ENCODE results near the gene CEACAM1. TPM values are rescaled to one million over a fixed set of nuclear protein-coding genes. Genes with fewer than 3 reads are reported as not detected.

Gene CEACAM1
- total RNA-seq, 3 donors from 2014 or later = 0.64 to 33.4 (median 12.3) TPM

DNA sequence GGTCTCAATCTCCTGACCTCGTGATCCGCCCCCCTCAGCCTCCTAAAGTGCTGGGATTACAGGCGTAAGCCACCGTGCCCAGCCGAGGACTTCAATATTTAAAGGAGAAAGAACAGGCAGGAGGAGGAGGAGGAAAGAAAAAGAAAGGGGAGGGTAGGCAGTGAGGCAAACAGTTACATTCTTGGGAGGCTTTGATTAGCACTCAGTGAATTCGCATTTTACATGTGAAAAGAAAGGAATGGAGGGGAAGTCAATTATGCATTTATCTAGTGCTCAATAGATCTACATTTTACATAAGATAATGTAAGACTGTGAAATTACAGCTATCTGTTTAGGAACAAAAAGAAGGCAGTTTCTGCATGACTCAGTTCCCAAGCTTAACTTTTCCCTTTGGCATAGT, 54.6 kb downstream of the CEACAM1 start:
- Histone ChIP-seq H3K4me1 (no peaks in the 10 kb centered on the region), H3K36me3 (no peaks in the 10 kb centered on the region), H3K27me3 (no peaks in the 10 kb centered on the region), H3K9me3 (no peaks in the 10 kb centered on the region), H3K4me3 (no peak overlapping the region), H3K27ac (no peak overlapping the region)
- TF ChIP-seq POLR2AphosphoS5 (IDR thresholded peaks at IDR 0.05) = no peak
- TF ChIP-seq POLR2A (IDR thresholded peaks at IDR 0.05) = no peak
- TF ChIP-seq, protein P1, sequence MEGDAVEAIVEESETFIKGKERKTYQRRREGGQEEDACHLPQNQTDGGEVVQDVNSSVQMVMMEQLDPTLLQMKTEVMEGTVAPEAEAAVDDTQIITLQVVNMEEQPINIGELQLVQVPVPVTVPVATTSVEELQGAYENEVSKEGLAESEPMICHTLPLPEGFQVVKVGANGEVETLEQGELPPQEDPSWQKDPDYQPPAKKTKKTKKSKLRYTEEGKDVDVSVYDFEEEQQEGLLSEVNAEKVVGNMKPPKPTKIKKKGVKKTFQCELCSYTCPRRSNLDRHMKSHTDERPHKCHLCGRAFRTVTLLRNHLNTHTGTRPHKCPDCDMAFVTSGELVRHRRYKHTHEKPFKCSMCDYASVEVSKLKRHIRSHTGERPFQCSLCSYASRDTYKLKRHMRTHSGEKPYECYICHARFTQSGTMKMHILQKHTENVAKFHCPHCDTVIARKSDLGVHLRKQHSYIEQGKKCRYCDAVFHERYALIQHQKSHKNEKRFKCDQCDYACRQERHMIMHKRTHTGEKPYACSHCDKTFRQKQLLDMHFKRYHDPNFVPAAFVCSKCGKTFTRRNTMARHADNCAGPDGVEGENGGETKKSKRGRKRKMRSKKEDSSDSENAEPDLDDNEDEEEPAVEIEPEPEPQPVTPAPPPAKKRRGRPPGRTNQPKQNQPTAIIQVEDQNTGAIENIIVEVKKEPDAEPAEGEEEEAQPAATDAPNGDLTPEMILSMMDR (IDR thresholded peaks at IDR 0.05) = no peak
- no peak for DNase-seq (ENCODE audit: low spot score in 2 of 2)
- intact Hi-C loops (cut with DNase I; ENCODE audit: low total_unique reads) = no loop called here

DNA sequence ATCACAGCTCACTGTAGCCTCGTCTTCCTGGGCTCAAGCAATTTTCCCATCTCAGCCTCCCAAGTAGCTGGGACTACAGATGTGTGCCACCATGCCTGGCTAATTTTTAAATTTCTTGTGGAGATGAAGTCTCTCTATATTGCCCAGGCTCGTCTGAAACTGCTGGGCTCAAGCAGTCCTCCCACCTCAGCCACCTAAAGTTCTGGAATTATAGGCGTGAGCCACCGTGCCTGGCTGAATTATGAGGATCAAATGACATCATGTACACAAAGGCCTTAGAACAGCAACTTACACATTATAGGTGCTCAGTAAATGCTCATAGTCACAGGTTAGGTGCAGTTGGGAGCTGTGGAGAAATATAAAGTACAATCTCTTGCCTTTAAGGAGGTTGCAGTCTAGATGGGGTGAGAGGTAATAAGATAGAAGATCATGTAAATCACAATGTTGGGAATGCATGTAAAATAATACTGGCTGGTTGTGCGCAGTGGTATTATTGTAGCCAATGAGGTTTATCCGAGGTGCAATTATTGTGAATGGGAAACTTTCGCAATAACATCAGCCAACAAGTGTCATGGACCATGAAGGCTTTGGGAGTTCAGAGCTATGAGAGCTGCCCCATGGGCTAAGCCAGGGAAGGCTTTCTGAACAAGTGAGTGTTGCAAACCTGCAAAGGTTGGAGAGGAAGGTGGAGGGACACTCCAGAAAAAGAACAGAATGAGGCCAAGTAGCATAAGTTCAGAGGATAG, 55.7 kb downstream of the CEACAM1 start:
- TF ChIP-seq POLR2AphosphoS5 (IDR thresholded peaks at IDR 0.05) (no peak), POLR2A (IDR thresholded peaks at IDR 0.05) (no peak)
- TF ChIP-seq, protein P1 (IDR thresholded peaks at IDR 0.05) = no peak
- peak overlapping the region; percentile 74 to 86 for H3K27ac ChIP-seq
- H3K4me3 ChIP-seq = no peak overlapping the region
- no peaks in the 10 kb centered on the region for H3K27me3 ChIP-seq
- no peaks in the 10 kb centered on the region for H3K4me1 ChIP-seq
- intact Hi-C loops (cut with DNase I; ENCODE audit: low total_unique reads) = no loop called here
- no peaks in the 10 kb centered on the region for H3K9me3 ChIP-seq
- no peak for DNase-seq (ENCODE audit: low spot score in 2 of 2)
- H3K36me3 ChIP-seq = no peaks in the 10 kb centered on the region

DNA sequence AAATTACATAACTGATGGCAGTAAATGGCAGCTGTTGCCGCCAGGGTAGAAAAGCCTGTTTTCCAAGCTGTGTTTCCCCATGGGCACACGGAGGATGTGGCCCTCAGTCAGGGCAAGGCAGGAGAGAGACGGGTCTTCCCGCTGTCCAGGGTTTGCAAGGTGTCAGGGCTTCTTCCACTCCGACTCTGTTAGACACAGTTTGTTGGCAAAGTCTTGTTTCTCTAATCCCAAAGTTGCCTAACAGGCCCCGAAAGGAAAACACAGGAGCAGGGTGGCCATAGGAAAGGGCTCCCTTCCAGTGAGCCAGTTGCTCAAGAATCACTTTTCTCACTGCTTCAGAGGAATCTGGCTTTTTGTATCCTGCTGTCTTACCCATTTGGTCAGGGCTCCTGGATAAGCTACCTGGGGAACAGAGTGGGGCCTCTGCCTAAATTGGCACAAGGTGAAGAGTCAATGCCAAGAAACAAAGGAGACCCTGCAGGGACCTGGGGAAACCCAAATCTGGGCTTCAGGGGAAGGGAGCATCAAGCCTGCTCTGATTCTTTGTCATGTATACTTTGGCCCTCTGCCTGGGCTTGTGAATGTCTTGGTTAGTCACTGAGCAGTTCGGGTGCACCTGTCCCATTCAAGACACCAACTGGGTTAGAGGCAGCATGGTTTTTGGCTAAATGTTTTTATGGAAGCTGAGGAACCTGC, 56.6 kb downstream of the CEACAM1 start:
- peak; percentile 66 to 68 for DNase-seq (ENCODE audit: low spot score in 2 of 2)
- intact Hi-C loops (cut with DNase I; ENCODE audit: low total_unique reads) = no loop called here
- Histone ChIP-seq H3K4me1 (no peaks in the 10 kb centered on the region), H3K36me3 (no peaks in the 10 kb centered on the region), H3K27ac (peak overlapping the region; percentile 74 to 86), H3K9me3 (no peaks in the 10 kb centered on the region), H3K27me3 (no peaks in the 10 kb centered on the region), H3K4me3 (no peak overlapping the region)
- TF ChIP-seq POLR2AphosphoS5 (IDR thresholded peaks at IDR 0.05) = peak in 2 of 3 donors; percentile 20 to 26
- TF ChIP-seq, protein P1 (IDR thresholded peaks at IDR 0.05) = peak in 1 of 3 donors; percentile 7
- TF ChIP-seq POLR2A (IDR thresholded peaks at IDR 0.05) = no peak

DNA sequence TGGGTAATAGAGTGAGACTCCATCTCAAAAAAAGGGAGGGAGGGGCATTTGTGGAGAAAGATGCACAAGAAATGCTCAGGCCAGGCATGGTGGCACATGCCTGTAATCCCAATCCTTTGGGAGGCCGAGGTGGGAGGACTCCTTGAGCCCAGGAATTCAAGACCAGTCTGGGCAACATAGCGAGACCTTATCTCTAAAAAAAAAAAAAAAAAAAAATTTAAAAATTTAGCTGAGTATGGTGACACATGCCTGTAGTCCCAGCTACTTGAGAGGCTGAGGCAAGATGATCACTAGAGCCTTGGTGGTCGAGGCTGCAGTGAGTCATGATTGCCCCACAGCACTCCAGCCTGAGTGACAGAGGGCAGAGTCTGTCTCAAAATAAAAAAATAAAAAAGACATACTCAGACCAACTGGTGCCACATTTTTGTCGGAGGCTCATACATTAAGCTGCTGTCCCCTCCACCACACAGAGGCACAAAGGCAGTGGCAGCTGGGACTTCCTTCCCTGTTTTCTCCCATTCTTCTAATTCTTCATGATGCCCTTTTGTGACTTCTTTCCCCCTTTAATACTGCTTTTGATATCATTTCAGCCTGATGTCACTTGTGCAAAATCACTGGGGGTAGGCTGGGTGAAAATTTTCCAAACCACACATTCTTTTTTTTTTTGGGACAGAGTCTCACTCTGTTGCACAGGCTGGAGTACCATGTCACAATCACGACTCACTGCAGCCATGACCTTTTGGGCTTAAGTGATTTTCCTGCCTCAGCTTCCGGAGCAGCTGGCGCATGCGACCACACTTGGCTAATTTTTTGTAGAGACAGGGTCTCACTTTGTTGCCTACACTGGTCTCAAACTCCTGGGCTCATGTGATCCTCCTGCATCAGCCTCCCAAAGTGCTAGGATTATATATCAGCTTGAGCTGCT, 58.7 kb downstream of the CEACAM1 start:
- DNase-seq (ENCODE audit: low spot score in 2 of 2) = no peak
- TF ChIP-seq POLR2A (IDR thresholded peaks at IDR 0.05) (no peak), POLR2AphosphoS5 (IDR thresholded peaks at IDR 0.05) (no peak)
- TF ChIP-seq, protein P1 (IDR thresholded peaks at IDR 0.05) = no peak
- no peaks in the 10 kb centered on the region for H3K4me1 ChIP-seq
- H3K27me3 ChIP-seq = no peaks in the 10 kb centered on the region
- no peak overlapping the region for H3K27ac ChIP-seq
- H3K9me3 ChIP-seq = no peaks in the 10 kb centered on the region
- intact Hi-C loops (cut with DNase I; ENCODE audit: low total_unique reads) = no loop called here
- H3K36me3 ChIP-seq = no peaks in the 10 kb centered on the region
- no peak overlapping the region for H3K4me3 ChIP-seq

Measured in breast epithelium (tissue), 4 donors.